Measurements from ENCODE around the gene VEGFC. TPM values are rescaled to one million over a fixed set of nuclear protein-coding genes. Genes with fewer than 3 reads are reported as not detected.

Gene VEGFC
- total and polyA plus RNA-seq, 12 donors, result 5.4 to 14.4 (median 8.7) TPM

GRCh38 chr4:176735300-176735699 is 57.4 kb downstream of the VEGFC start:
- intact Hi-C loops (cut with DNase I), result no loop called here
- H3K4me3 ChIP-seq, result no peak overlapping the region

GRCh38 chr4:176734461-176734860 is 58.3 kb downstream of the VEGFC start:
- H3K36me3 ChIP-seq, result no peaks in the 10 kb centered on the region
- DNase-seq (no peak), ATAC-seq (no peak)
- TF ChIP-seq CTCF (IDR thresholded peaks at IDR 0.05), result no peak
- intact Hi-C loops (cut with DNase I), result no loop called here
- H3K4me3 ChIP-seq, result no peak overlapping the region
- H3K27me3 ChIP-seq, result no peaks in the 10 kb centered on the region
- peaks cover 0 to 12% (median 0%) of the 10 kb centered on the region in 9 donors for H3K4me1 ChIP-seq
- 53 to 62% methylated on average over 4 of the region's 4 CpGs for WGBS, 2 donors
- no peak overlapping the region for H3K27ac ChIP-seq
- H3K9me3 ChIP-seq, result no peaks in the 10 kb centered on the region

More at GRCh38 chr4:176735300-176735699, 57.4 kb downstream of the VEGFC start:
- H3K36me3 ChIP-seq, result no peaks in the 10 kb centered on the region
- no peaks in the 10 kb centered on the region for H3K9me3 ChIP-seq
- H3K4me1 ChIP-seq, result peaks cover 0 to 9% (median 0%) of the 10 kb centered on the region in 9 donors
- no peaks in the 10 kb centered on the region for H3K27me3 ChIP-seq
- no peak for ATAC-seq
- no peak for TF ChIP-seq CTCF (IDR thresholded peaks at IDR 0.05)
- 73 to 83% methylated on average over 2 of the region's 2 CpGs for WGBS, 2 donors
- no peak for DNase-seq
- no peak overlapping the region for H3K27ac ChIP-seq

- 76 to 81% methylated on average over 3 of the region's 3 CpGs for WGBS, 2 donors
- TF ChIP-seq CTCF (IDR thresholded peaks at IDR 0.05), result no peak
- H3K27ac ChIP-seq, result no peak overlapping the region
- intact Hi-C loops (cut with DNase I), result loop anchor here in 2 of 10 donors (10.0 kb wide), 1 partner anchor 55 kb away; no protein-coding TSS in a partner anchor
- H3K4me1 ChIP-seq, result peaks cover 0 to 23% (median 5%) of the 10 kb centered on the region in 9 donors
- no peak overlapping the region for H3K4me3 ChIP-seq
- H3K9me3 ChIP-seq, result no peaks in the 10 kb centered on the region
- H3K27me3 ChIP-seq, result no peaks in the 10 kb centered on the region
- ATAC-seq (peak in 1 of 8 donors; percentile 51), DNase-seq (no peak)
- peaks cover 0 to 14% (median 0%) of the 10 kb centered on the region in 9 donors for H3K36me3 ChIP-seq
Measured at GRCh38 chr4:176729489-176729888, 63.2 kb downstream of the VEGFC start.

GRCh38 chr4:176726803-176727202 is 65.9 kb downstream of the VEGFC start:
- H3K27me3 ChIP-seq, result no peaks in the 10 kb centered on the region
- 36 to 45% methylated on average over 8 of the region's 8 CpGs for WGBS, 2 donors

More at GRCh38 chr4:176726803-176727202, 65.9 kb downstream of the VEGFC start:
- Histone ChIP-seq H3K4me1 (peaks cover 0 to 21% (median 5%) of the 10 kb centered on the region in 9 donors), H3K9me3 (peaks cover 0 to 2% (median 0%) of the 10 kb centered on the region in 11 donors), H3K27ac (peak overlapping the region in 6 of 10 donors; percentile 2 to 63 (median 25)), H3K4me3 (peak overlapping the region in 3 of 10 donors; percentile 1 to 7 (median 4)), H3K36me3 (peaks cover 0 to 14% (median 0%) of the 10 kb centered on the region in 9 donors)
- DNase-seq (no peak), ATAC-seq (peak in 3 of 8 donors; percentile 41 to 57 (median 45))
- intact Hi-C loops (cut with DNase I), result loop anchor here in 2 of 10 donors (10.0 kb wide), 1 partner anchor 58 kb away; no protein-coding TSS in a partner anchor
- no peak for TF ChIP-seq CTCF (IDR thresholded peaks at IDR 0.05)
